H1 (cell line): ENCODE results near the gene DCLK1. TPM values are rescaled to one million over a fixed set of nuclear protein-coding genes. Genes with fewer than 3 reads are reported as not detected.

Experiments
- KDM1A ChIP-seq: fragments of 200-600, 300-600 bp; sonication (generic); IDR thresholded peaks from 2 replicates; pipeline ENCODE4 v1.7.1; 2016; ENCODE audit warnings: mild to moderate bottlenecking, low read length, borderline replicate concordance
- RBBP5 ChIP-seq: IDR thresholded peaks from 2 replicates; pipeline ENCODE4 v1.7.1; 2012; ENCODE audit warnings: low read depth, mild to moderate bottlenecking, inconsistent platforms, low read length, moderate library complexity, borderline replicate concordance
- polyA plus RNA-seq, 7 experiments: library from polyadenylated mRNA; depleted of rRNA in 3 of 7; stranded (reverse) in 5 of 7; unstranded in 2 of 7; fragments of >200 nt in 5 of 7; fragments of 200-250 nt in 2 of 7; gene quantifications; 1 replicate in 5 of 7; 2 replicates in 1 of 7; 4 replicates in 1 of 7; pipeline versions ENCODE4 v1.2.1 to v1.2.3, GENCODE V29; 2011 to 2013; ENCODE audit warnings: missing spikeins in 2 of 7, mixed read lengths in 2 of 7
- total RNA-seq: library from RNA; stranded (reverse); fragmentation: NEBNext Ultra II Directional; extraction: Animal tissue kit (Norgen Biotek cat#: 25700); gene quantifications from 2 replicates; pipeline ENCODE4 v1.2.1, GENCODE V29; 2021

Gene DCLK1
- total and polyA plus RNA-seq, 2 of the 8 experiments (the other 6 are each of a cell fraction or from before 2014, with no cell fraction given) = 22.8 to 41.0 TPM

DNA sequence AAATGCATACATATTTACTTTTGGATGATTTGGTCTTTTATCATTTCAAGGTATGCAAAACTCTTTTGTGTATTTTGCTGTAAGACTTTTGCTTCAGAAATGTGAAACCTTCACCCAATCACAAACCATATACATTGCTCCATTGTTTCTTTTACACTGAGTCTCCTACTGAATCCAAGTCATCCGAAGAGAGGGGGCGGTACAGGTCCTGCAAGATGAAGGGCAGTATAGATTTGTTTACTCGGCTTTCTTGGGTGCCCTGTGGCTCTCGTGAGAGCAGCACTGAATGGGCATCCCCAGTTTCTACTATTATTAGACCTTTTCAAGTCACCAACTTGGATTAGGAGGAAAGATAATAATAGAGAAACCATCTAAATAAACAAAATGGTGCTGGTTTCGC, 280.6 kb downstream of the DCLK1 start (continued):
- no peak for TF ChIP-seq RBBP5
- no peak for TF ChIP-seq KDM1A
